Adrenal gland (tissue), 12 donors: Measurements from ENCODE around the gene CSNK1A1L. TPM values are rescaled to one million over a fixed set of nuclear protein-coding genes. Genes with fewer than 3 reads are reported as not detected.

Source experiments
- DNase-seq, 7 donors: peaks; one replicate each; pipeline ENCODE4 v3.0.0-alpha.2; 2019 to 2020
- H3K27ac ChIP-seq, 5 donors: fragments of 200-600 bp; sonication (generic) in 4 of 5; 1 replicate in 3 of 5; 2 replicates in 2 of 5; pipeline versions ENCODE4 v1.5.1 to v1.8.0; 2016 to 2020; ENCODE audit warnings: mild to moderate bottlenecking in 1 of 5
- H3K27me3 ChIP-seq: fragments of 200-600 bp; 2 replicates; pipeline ENCODE4 v1.8.0; 2021
- H3K36me3 ChIP-seq, 2 donors: fragments of 200-600 bp; replicated peaks in 1 of 2; 1 replicate in 1 of 2; 2 replicates in 1 of 2; pipeline versions ENCODE4 v1.5.1 to v1.8.0; 2018 to 2022
- H3K4me1 ChIP-seq, 2 donors: fragments of 200-600 bp; replicated peaks in 1 of 2; 1 replicate in 1 of 2; 2 replicates in 1 of 2; pipeline versions ENCODE4 v1.5.1 to v1.8.0; 2018 to 2021
- H3K4me3 ChIP-seq, 4 donors: fragments of 200-600 bp; sonication (generic) in 3 of 4; one replicate each; pipeline ENCODE4 v1.5.1; 2016 to 2018
- H3K9me3 ChIP-seq, 3 donors: fragments of 200-600 bp; sonication (generic) in 1 of 3; replicated peaks in 1 of 3; 1 replicate in 2 of 3; 2 replicates in 1 of 3; pipeline versions ENCODE4 v1.5.1 to v1.8.0; 2016 to 2021
- POLR2A ChIP-seq, 2 donors: fragments of 450-650 bp; IDR thresholded peaks; one replicate each; pipeline ENCODE4 v1.6.1; 2017; ENCODE audit warnings: antibody characterized with exemption in 2 of 2, mild to moderate bottlenecking in 2 of 2, moderate library complexity in 1 of 2
- WGBS, 4 donors: extraction: QIAGEN DNeasy Blood & Tissue Kit in 2 of 4; methylation state at CpG; one replicate each; pipeline versions ENCODE4 v1.1.5 to v1.1.7; 2013 to 2017; 5-methylcytosine and 5-hydroxymethylcytosine counted together
- intact Hi-C, 2 donors: fragments of 100-400 bp; cut with DNase I; formaldehyde crosslinking; loops; one replicate each; pipeline versions ENCODE4 v1.14.1 to v1.15.0; 2022 to 2023
- polyA plus RNA-seq, 3 donors: library from polyadenylated mRNA; stranded (reverse); fragments of 200-250 nt in 2 of 3; fragments of 350-450 nt in 1 of 3; fragmentation: Illumina TruSeq in 1 of 3; extraction: RNeasy Lipid Tissue Mini Kit (QIAGEN cat#74804) in 1 of 3; gene quantifications; one replicate each; pipeline ENCODE4 v1.2.3, GENCODE V29; 2013 to 2014
- total RNA-seq, 9 donors: library from RNA; depleted of rRNA in 4 of 9; stranded (reverse); fragments of >200 nt in 4 of 9; fragments of 120-200 nt in 1 of 9; fragmentation: NEBNext Ultra II Directional in 1 of 9; extraction: Animal tissue kit (Norgen Biotek cat#: 25700) in 1 of 9; gene quantifications; one replicate each; pipeline versions ENCODE4 v1.1.0 to v1.2.4, GENCODE V29; 2013 to 2023
- TF ChIP-seq, protein P1 (sequence below), 6 experiments: fragments of 450-650 bp in 4 of 6; fragments of 200-600 bp in 2 of 6; sonication (generic) in 1 of 6; IDR thresholded peaks; 1 replicate in 5 of 6; 2 replicates in 1 of 6; pipeline versions ENCODE4 v1.5.1 to v1.8.0; 2016 to 2021; ENCODE audit warnings: antibody characterized with exemption in 6 of 6, mild to moderate bottlenecking in 2 of 6, moderate library complexity in 1 of 6
- donor health status: healthy with polysubstance abuse.
- donor health status: Bipolar disorder and iron deficiency.
- donor health status: DM: yes; HTN: yes; CAD: no.
- donor health status: DM: no; HTN: no; CAD: no.
- donor health status: DM: no; HTN: no; CAD: no.
- donor health status: DM: yes; HTN: yes; CAD: no.

CSNK1A1L gene
- total and polyA plus RNA-seq, 12 donors, result not detected

DNA sequence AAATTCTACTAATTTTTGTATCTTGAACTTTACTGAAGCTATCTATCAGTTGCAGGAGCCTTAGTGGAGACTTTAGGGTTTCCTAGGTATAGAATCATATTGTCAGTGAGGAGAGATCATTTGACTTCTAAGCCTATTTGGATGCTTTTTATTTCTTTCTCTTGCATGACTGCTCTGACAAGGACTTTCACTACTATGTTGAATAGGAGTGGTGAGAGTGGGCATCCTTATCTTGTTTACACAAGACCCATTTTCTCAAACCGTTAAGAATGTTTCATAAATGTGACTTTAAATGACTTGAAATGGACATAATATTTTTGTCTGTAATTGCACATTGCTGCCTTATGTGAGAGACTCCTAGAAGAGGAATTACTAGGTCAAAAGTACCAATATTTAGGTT lies 17.9 kb upstream of the CSNK1A1L start:
- intact Hi-C loops, result no loop called here
- no peaks in the 10 kb centered on the region for H3K4me1 ChIP-seq
- H3K4me3 ChIP-seq, result no peak overlapping the region
- TF ChIP-seq POLR2A (IDR thresholded peaks at IDR 0.05), result no peak
- TF ChIP-seq, protein P1, sequence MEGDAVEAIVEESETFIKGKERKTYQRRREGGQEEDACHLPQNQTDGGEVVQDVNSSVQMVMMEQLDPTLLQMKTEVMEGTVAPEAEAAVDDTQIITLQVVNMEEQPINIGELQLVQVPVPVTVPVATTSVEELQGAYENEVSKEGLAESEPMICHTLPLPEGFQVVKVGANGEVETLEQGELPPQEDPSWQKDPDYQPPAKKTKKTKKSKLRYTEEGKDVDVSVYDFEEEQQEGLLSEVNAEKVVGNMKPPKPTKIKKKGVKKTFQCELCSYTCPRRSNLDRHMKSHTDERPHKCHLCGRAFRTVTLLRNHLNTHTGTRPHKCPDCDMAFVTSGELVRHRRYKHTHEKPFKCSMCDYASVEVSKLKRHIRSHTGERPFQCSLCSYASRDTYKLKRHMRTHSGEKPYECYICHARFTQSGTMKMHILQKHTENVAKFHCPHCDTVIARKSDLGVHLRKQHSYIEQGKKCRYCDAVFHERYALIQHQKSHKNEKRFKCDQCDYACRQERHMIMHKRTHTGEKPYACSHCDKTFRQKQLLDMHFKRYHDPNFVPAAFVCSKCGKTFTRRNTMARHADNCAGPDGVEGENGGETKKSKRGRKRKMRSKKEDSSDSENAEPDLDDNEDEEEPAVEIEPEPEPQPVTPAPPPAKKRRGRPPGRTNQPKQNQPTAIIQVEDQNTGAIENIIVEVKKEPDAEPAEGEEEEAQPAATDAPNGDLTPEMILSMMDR (IDR thresholded peaks at IDR 0.05), result no peak
- no peak for DNase-seq
- no peaks in the 10 kb centered on the region for H3K36me3 ChIP-seq
- WGBS, 4 donors, result 47 to 64% (median 50%) methylated on average over 1 of the region's 1 CpG
- no peak overlapping the region for H3K27ac ChIP-seq
- H3K27me3 ChIP-seq, result no peaks in the 10 kb centered on the region
- no peaks in the 10 kb centered on the region for H3K9me3 ChIP-seq

DNA sequence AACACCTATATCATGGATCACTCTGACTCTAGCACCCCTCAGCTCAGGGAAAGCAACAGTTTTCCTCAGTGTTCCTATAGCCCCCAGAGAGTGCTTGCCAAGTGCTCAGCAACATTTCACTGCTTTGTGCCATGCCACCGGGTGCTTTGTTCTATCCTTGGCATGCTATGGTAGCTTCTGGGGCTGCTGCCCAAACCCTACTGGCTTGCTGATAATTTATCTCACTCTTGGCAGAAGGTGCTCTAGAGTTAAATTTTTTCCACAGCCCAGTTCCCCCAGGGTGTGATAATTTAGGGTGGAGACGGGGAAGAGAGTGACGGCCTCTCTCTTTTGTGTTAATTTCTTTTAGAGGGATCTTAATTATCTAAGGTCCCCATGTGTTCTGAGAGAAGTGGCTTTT lies 12.6 kb upstream of the CSNK1A1L start:
- Histone ChIP-seq H3K4me1 (no peaks in the 10 kb centered on the region), H3K27me3 (no peaks in the 10 kb centered on the region), H3K9me3 (no peaks in the 10 kb centered on the region), H3K27ac (no peak overlapping the region), H3K4me3 (no peak overlapping the region), H3K36me3 (no peaks in the 10 kb centered on the region)
- intact Hi-C loops, result no loop called here
- TF ChIP-seq, protein P1 (IDR thresholded peaks at IDR 0.05), result no peak
- no peak for TF ChIP-seq POLR2A (IDR thresholded peaks at IDR 0.05)
- 44 to 63% (median 46%) methylated on average over 3 of the region's 3 CpGs for WGBS, 4 donors
- DNase-seq, result no peak

DNA sequence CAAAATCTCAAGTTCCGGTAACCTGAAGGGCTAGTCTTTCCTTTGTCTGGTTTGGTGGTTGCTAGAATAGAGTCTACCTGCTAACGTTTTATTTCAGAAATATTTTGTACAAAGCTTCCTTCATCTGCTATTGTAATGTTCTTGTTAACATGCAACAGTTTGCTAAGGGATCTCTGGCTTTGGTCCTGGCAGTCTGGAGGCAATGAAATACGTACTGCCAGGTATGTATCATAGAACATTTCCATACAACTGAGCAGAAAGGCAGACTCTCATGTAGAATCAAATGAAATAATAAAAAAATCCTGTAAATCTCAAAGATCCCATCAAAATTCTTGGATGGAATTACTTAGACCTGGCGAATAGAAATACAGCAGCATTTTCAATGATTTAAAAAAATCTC lies 8.8 kb upstream of the CSNK1A1L start:
- no peaks in the 10 kb centered on the region for H3K27me3 ChIP-seq
- WGBS, 4 donors, result 70 to 81% (median 75%) methylated on average over 4 of the region's 4 CpGs
- H3K4me3 ChIP-seq, result no peak overlapping the region
- H3K36me3 ChIP-seq, result no peaks in the 10 kb centered on the region
- no peaks in the 10 kb centered on the region for H3K9me3 ChIP-seq
- intact Hi-C loops, result no loop called here
- TF ChIP-seq POLR2A (IDR thresholded peaks at IDR 0.05), result no peak
- TF ChIP-seq, protein P1 (IDR thresholded peaks at IDR 0.05), result no peak
- H3K4me1 ChIP-seq, result no peaks in the 10 kb centered on the region
- no peak overlapping the region for H3K27ac ChIP-seq
- DNase-seq, result no peak

DNA sequence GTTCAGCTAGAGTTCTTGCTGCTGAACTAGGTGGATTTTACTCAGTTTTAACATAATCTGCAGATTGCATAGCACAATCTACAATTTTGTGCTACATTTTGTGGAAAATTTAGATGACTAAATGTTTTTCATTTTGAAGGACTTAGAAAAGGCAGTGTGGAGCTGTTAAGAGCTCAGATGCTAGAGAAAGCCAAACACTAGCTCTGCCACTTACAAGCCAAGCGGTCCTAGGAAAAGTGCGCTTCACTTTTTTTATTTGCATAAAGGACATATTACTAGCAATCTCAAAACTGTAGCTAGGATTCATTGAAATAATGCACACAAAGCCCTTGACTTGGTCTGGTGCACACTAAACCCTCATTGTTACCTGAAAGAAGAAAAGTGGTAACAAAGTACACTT lies 8.1 kb upstream of the CSNK1A1L start:
- TF ChIP-seq POLR2A (IDR thresholded peaks at IDR 0.05), result no peak
- TF ChIP-seq, protein P1 (IDR thresholded peaks at IDR 0.05), result no peak
- intact Hi-C loops, result no loop called here
- H3K4me3 ChIP-seq, result no peak overlapping the region
- no peak overlapping the region for H3K27ac ChIP-seq
- H3K36me3 ChIP-seq, result no peaks in the 10 kb centered on the region
- no peaks in the 10 kb centered on the region for H3K27me3 ChIP-seq
- WGBS, 4 donors, result 90 to 100% (median 93%) methylated on average over 2 of the region's 2 CpGs
- H3K4me1 ChIP-seq, result no peaks in the 10 kb centered on the region
- DNase-seq, result no peak
- no peaks in the 10 kb centered on the region for H3K9me3 ChIP-seq
